Keratinocyte (primary cell): Measurements from ENCODE around the gene RRBP1. TPM values are rescaled to one million over a fixed set of nuclear protein-coding genes. Genes with fewer than 3 reads are reported as not detected.

Experiments
- DNase-seq: peaks from one replicate; pipeline ENCODE4 v3.0.0-alpha.2; 2011; ENCODE audit warnings: low read depth, missing footprints, low spot score
- FAIRE-seq: peaks from 2 replicates; lab custom pipeline; 2011; peaks lifted over from hg19 to GRCh38; lab: Jason Lieb, UNC
- H2AFZ ChIP-seq: 2 replicates; pipeline ENCODE4 v1.6.0; 2012; ENCODE audit warnings: low read length, control low read depth, inconsistent platforms; ENCODE audit not compliant: control insufficient read depth
- H3K27ac ChIP-seq: 2 replicates; pipeline ENCODE4 v1.5.1; 2011; ENCODE audit warnings: low read length; ENCODE audit not compliant: control insufficient read depth, insufficient read depth
- H3K27me3 ChIP-seq: 3 replicates; pipeline ENCODE4 v1.6.0; 2011; ENCODE audit warnings: low read length; ENCODE audit not compliant: control insufficient read depth, insufficient read depth; ENCODE audit errors: extremely low read depth
- H3K36me3 ChIP-seq, 2 experiments: 2 replicates in 1 of 2; 3 replicates in 1 of 2; pipeline ENCODE4 v1.5.1; 2011; ENCODE audit warnings: low read length in 2 of 2, mild to moderate bottlenecking in 1 of 2; ENCODE audit not compliant: control insufficient read depth in 2 of 2, insufficient read depth in 2 of 2; ENCODE audit errors: extremely low read depth in 1 of 2
- H3K4me1 ChIP-seq: 3 replicates; pipeline ENCODE4 v1.5.1; 2011; ENCODE audit warnings: low read length; ENCODE audit not compliant: control insufficient read depth, insufficient read depth; ENCODE audit errors: extremely low read depth
- H3K4me2 ChIP-seq: 3 replicates; pipeline ENCODE4 v1.6.0; 2011; ENCODE audit warnings: low read depth, low read length; ENCODE audit not compliant: control insufficient read depth, insufficient read depth; ENCODE audit errors: extremely low read depth
- H3K4me3 ChIP-seq, 3 experiments: fragments of 200-600 bp in 1 of 3; sonication (generic) in 1 of 3; 2 replicates in 2 of 3; 3 replicates in 1 of 3; pipeline ENCODE4 v1.5.1; 2011 to 2016; ENCODE audit warnings: low read length in 3 of 3, mild to moderate bottlenecking in 3 of 3, control low read depth in 2 of 3, inconsistent platforms in 1 of 3, low read depth in 1 of 3, mixed read lengths in 1 of 3, mixed run types in 1 of 3, moderate library complexity in 1 of 3; ENCODE audit not compliant: control insufficient read depth in 2 of 3, insufficient read depth in 2 of 3; ENCODE audit errors: extremely low read depth in 1 of 3
- H3K79me2 ChIP-seq: 2 replicates; pipeline ENCODE4 v1.6.0; 2012; ENCODE audit warnings: low read length; ENCODE audit not compliant: control insufficient read depth, insufficient read depth
- H3K9ac ChIP-seq: 3 replicates; pipeline ENCODE4 v1.6.0; 2011; ENCODE audit warnings: low read length; ENCODE audit not compliant: control insufficient read depth, insufficient read depth; ENCODE audit errors: extremely low read depth
- H3K9me1 ChIP-seq: 3 replicates; pipeline ENCODE4 v1.6.0; 2011; ENCODE audit warnings: low read length; ENCODE audit not compliant: control insufficient read depth, insufficient read depth; ENCODE audit errors: extremely low read depth
- H3K9me3 ChIP-seq: 2 replicates; pipeline ENCODE4 v1.5.1; 2012; ENCODE audit warnings: low read depth, low read length; ENCODE audit not compliant: control insufficient read depth
- H4K20me1 ChIP-seq: 3 replicates; pipeline ENCODE4 v1.6.0; 2011; ENCODE audit warnings: low read length; ENCODE audit not compliant: control insufficient read depth, insufficient read depth; ENCODE audit errors: extremely low read depth
- CTCF ChIP-seq, 3 experiments: IDR thresholded peaks in 1 of 3; conservative IDR thresholded peaks in 1 of 3; optimal IDR thresholded peaks in 1 of 3; 2 replicates in 2 of 3; 3 replicates in 1 of 3; pipeline versions ENCODE3 to v1.5.1; 2011; ENCODE audit warnings: low read length in 3 of 3, mild to moderate bottlenecking in 3 of 3, moderate library complexity in 2 of 3, control low read depth in 1 of 3, inconsistent platforms in 1 of 3; ENCODE audit not compliant: insufficient read depth in 2 of 3; ENCODE audit errors: extremely low read depth in 1 of 3
- EZH2 ChIP-seq: IDR thresholded peaks from one replicate; pipeline ENCODE4 v1.6.1; 2012; ENCODE audit warnings: inconsistent platforms, mild to moderate bottlenecking, low read length, moderate library complexity
- dilution Hi-C: fragments of 300-500 bp; cut with MboI; formaldehyde crosslinking; loops from one replicate; pipeline ENCODE4 v1.7.0; 2020; ENCODE audit warnings: low sequenced_read_pairs; ENCODE audit not compliant: extremely low pct_ligation_motif_present
- polyA plus RNA-seq, 5 experiments: library from polyadenylated mRNA; depleted of rRNA in 3 of 5; stranded (reverse) in 3 of 5; stranded (forward) in 1 of 5; unstranded in 1 of 5; fragments of >200 nt; gene quantifications; 1 replicate in 1 of 5; 2 replicates in 3 of 5; 3 replicates in 1 of 5; pipeline versions ENCODE4 v1.2.1 to v1.2.3, GENCODE V29; 2011 to 2012; ENCODE audit warnings: missing spikeins in 2 of 5, low read depth in 1 of 5, low replicate concordance in 1 of 5

RRBP1 gene
- polyA plus RNA-seq, 1 donor (not counting 4 experiments of a cell fraction or from before 2014, with no cell fraction given): 43.9 TPM

- no peak for FAIRE-seq
- no peak overlapping the region for H3K9ac ChIP-seq
- H3K36me3 ChIP-seq: peaks cover 49 to 58% of the 10 kb centered on the region in 2 experiments
Measured at GRCh38 chr20:17640146-17640874, 41.7 kb downstream of the RRBP1 start.

GRCh38 chr20:17638835-17639407 is 43.1 kb downstream of the RRBP1 start:
- Histone ChIP-seq H3K9me3 (no peaks in the 10 kb centered on the region), H2AFZ (no peak overlapping the region), H3K9me1 (peaks cover 2% of the 10 kb centered on the region), H3K79me2 (peaks cover 23% of the 10 kb centered on the region), H3K4me2 (no peak overlapping the region), H3K4me1 (no peaks in the 10 kb centered on the region), H3K27ac (no peak overlapping the region), H3K36me3 (peaks cover 52 to 60% of the 10 kb centered on the region in 2 experiments), H3K27me3 (no peaks in the 10 kb centered on the region), H3K4me3 (no peak overlapping the region), H4K20me1 (peaks cover 6% of the 10 kb centered on the region), H3K9ac (no peak overlapping the region)
- no peak for FAIRE-seq
- dilution Hi-C loops: no loop called here
- TF ChIP-seq CTCF (optimal IDR thresholded peaks at IDR 0.05 in 1 of 3, IDR thresholded peaks at IDR 0.05 in 1 of 3, conservative IDR thresholded peaks at IDR 0.05 in 1 of 3; ENCODE audit: extremely low read depth in 1 of 3, insufficient read depth in 2 of 3, low read length in 3 of 3) (no peak), EZH2 (no peak)
- DNase-seq: no peak

More at GRCh38 chr20:17640146-17640874, 41.7 kb downstream of the RRBP1 start:
- dilution Hi-C loops: no loop called here
- DNase-seq: no peak
- H3K79me2 ChIP-seq: peaks cover 31% of the 10 kb centered on the region
- no peaks in the 10 kb centered on the region for H3K9me3 ChIP-seq
- H4K20me1 ChIP-seq: peaks cover 6% of the 10 kb centered on the region
- no peaks in the 10 kb centered on the region for H3K4me1 ChIP-seq
- no peaks in the 10 kb centered on the region for H3K27me3 ChIP-seq
- TF ChIP-seq EZH2: no peak
- H3K9me1 ChIP-seq: peaks cover 2% of the 10 kb centered on the region
- no peak overlapping the region for H3K4me3 ChIP-seq
- H3K27ac ChIP-seq: no peak overlapping the region
- H3K4me2 ChIP-seq: no peak overlapping the region
- H2AFZ ChIP-seq: no peak overlapping the region
